WTC11 (cell line): Measurements from ENCODE around the gene NRG3. TPM values are rescaled to one million over a fixed set of nuclear protein-coding genes. Genes with fewer than 3 reads are reported as not detected.

ENCODE experiments used
- ATAC-seq: fragments of 200-7000 bp; cut with Tn5 transposase; 2 replicates; pipeline ENCODE4 v1.10.0; 2021; ENCODE audit warnings: mild to moderate bottlenecking, moderate library complexity
- CTCF ChIA-PET: fragments of 300-600 bp; sonication (Branson Sonifier 250); formaldehyde crosslinking; loops from one replicate; lab custom pipeline; 2021; ENCODE audit warnings: antibody characterized with exemption; lab: Charles Lee
- POLR2A ChIA-PET: fragments of 350-600 bp; sonication (Branson Sonifier 250); formaldehyde crosslinking; loops from one replicate; lab custom pipeline; 2021; ENCODE audit warnings: antibody characterized with exemption; lab: Charles Lee
- DNase-seq: peaks from one replicate; pipeline ENCODE4 v3.0.0; 2021; ENCODE audit warnings: low spot score
- H3K27ac Mint-ChIP-seq: 2 replicates; pipeline ENCODE4 v1.8.0; 2021; ENCODE audit warnings: mixed read lengths
- H3K27me3 Mint-ChIP-seq: 2 replicates; pipeline ENCODE4 v1.8.0; 2021; ENCODE audit warnings: low read depth, mild to moderate bottlenecking, moderate library complexity, mixed read lengths
- H3K36me3 Mint-ChIP-seq: 2 replicates; pipeline ENCODE4 v1.8.0; 2021; ENCODE audit warnings: mixed read lengths
- H3K4me1 Mint-ChIP-seq: 2 replicates; pipeline ENCODE4 v1.8.0; 2022; ENCODE audit warnings: mixed read lengths
- H3K4me3 Mint-ChIP-seq: 2 replicates; pipeline ENCODE4 v1.8.0; 2021; ENCODE audit warnings: mild to moderate bottlenecking, moderate library complexity, mixed read lengths
- H3K9me3 Mint-ChIP-seq: 2 replicates; pipeline ENCODE4 v1.8.0; 2021; ENCODE audit warnings: mixed read lengths
- CBFB ChIP-seq: sonication (generic); formaldehyde crosslinking; IDR thresholded peaks from 2 replicates; pipeline ENCODE4 v1.8.1; 2022; ENCODE audit warnings: mild to moderate bottlenecking, low read depth, missing genetic modification reagents
- CREM ChIP-seq: sonication (generic); formaldehyde crosslinking; IDR thresholded peaks from 2 replicates; pipeline ENCODE4 v1.8.1; 2022; ENCODE audit warnings: mild to moderate bottlenecking, missing genetic modification reagents, moderate library complexity
- FOXK1 ChIP-seq: sonication (generic); formaldehyde crosslinking; IDR thresholded peaks from 2 replicates; pipeline ENCODE4 v1.8.0; 2022; ENCODE audit warnings: mild to moderate bottlenecking, moderate library complexity, missing genetic modification reagents
- MYBL2 ChIP-seq: sonication (generic); formaldehyde crosslinking; IDR thresholded peaks from 2 replicates; pipeline ENCODE4 v1.8.1; 2023; ENCODE audit warnings: mild to moderate bottlenecking, moderate library complexity, missing genetic modification reagents
- SMAD3 ChIP-seq: sonication (generic); formaldehyde crosslinking; IDR thresholded peaks from 2 replicates; pipeline ENCODE4 v1.8.0; 2022; ENCODE audit warnings: missing genetic modification reagents, mild to moderate bottlenecking, borderline replicate concordance
- SMAD4 ChIP-seq: sonication (generic); formaldehyde crosslinking; IDR thresholded peaks from 2 replicates; pipeline ENCODE4 v1.8.0; 2022; ENCODE audit warnings: mild to moderate bottlenecking, missing genetic modification reagents
- TEAD4 ChIP-seq: sonication (generic); formaldehyde crosslinking; IDR thresholded peaks from 2 replicates; pipeline ENCODE4 v1.8.0; 2022; ENCODE audit warnings: mild to moderate bottlenecking, missing genetic modification reagents
- TP53 ChIP-seq: sonication (generic); formaldehyde crosslinking; IDR thresholded peaks from 2 replicates; pipeline ENCODE4 v1.8.1; 2023; ENCODE audit warnings: mild to moderate bottlenecking, missing genetic modification reagents
- ZBTB21 ChIP-seq: sonication (generic); formaldehyde crosslinking; IDR thresholded peaks from 2 replicates; pipeline ENCODE4 v1.8.1; 2023; ENCODE audit warnings: mild to moderate bottlenecking, missing genetic modification reagents, borderline replicate concordance
- ZNF219 ChIP-seq: sonication (generic); formaldehyde crosslinking; IDR thresholded peaks from 2 replicates; pipeline ENCODE4 v1.8.0; 2023; ENCODE audit warnings: missing genetic modification reagents, mild to moderate bottlenecking, borderline replicate concordance
- ZNF232 ChIP-seq: sonication (generic); formaldehyde crosslinking; IDR thresholded peaks from 2 replicates; pipeline ENCODE4 v1.8.0; 2022; ENCODE audit warnings: mild to moderate bottlenecking, missing genetic modification reagents
- ZNF263 ChIP-seq: sonication (generic); formaldehyde crosslinking; IDR thresholded peaks from 2 replicates; pipeline ENCODE4 v1.8.1; 2022; ENCODE audit warnings: low read depth, mild to moderate bottlenecking, moderate library complexity, missing genetic modification reagents
- ZNF416 ChIP-seq: fragments of 250-450 bp; sonication (Bioruptor Pico); IDR thresholded peaks from 2 replicates; pipeline ENCODE4 v1.9.0; 2021; ENCODE audit warnings: mild to moderate bottlenecking, inconsistent platforms
- total RNA-seq: library from RNA; stranded (reverse); gene quantifications from 3 replicates; pipeline ENCODE4 v1.2.3, GENCODE V29; 2021
- TF ChIP-seq, protein P1 (sequence below): fragments of 250-450 bp; sonication (Bioruptor Pico); IDR thresholded peaks from 2 replicates; pipeline ENCODE4 v1.9.0; 2021; ENCODE audit warnings: mild to moderate bottlenecking, borderline replicate concordance
- TF ChIP-seq, protein P2 (sequence below): fragments of 250-450 bp; sonication (Bioruptor Pico); IDR thresholded peaks from 2 replicates; pipeline ENCODE4 v1.9.0; 2021; ENCODE audit warnings: mild to moderate bottlenecking
- TF ChIP-seq, protein P3 (sequence below): sonication (generic); formaldehyde crosslinking; IDR thresholded peaks from 2 replicates; pipeline ENCODE4 v1.8.0; 2022; ENCODE audit warnings: mild to moderate bottlenecking, missing genetic modification reagents
- TF ChIP-seq, protein P4 (sequence below): sonication (generic); formaldehyde crosslinking; IDR thresholded peaks from 2 replicates; pipeline ENCODE4 v1.8.0; 2022; ENCODE audit warnings: mild to moderate bottlenecking, missing genetic modification reagents
- TF ChIP-seq, protein P5 (sequence below): fragments of 250-450 bp; sonication (Bioruptor Pico); IDR thresholded peaks from 2 replicates; pipeline ENCODE4 v1.8.0; 2021; ENCODE audit warnings: mild to moderate bottlenecking
- TF ChIP-seq, protein P6 (sequence below): sonication (generic); formaldehyde crosslinking; IDR thresholded peaks from 2 replicates; pipeline ENCODE4 v1.8.1; 2023; ENCODE audit warnings: mild to moderate bottlenecking, moderate library complexity, missing genetic modification reagents

NRG3 gene
- total RNA-seq, 1 experiment from 2014 or later = 7.0 TPM

DNA sequence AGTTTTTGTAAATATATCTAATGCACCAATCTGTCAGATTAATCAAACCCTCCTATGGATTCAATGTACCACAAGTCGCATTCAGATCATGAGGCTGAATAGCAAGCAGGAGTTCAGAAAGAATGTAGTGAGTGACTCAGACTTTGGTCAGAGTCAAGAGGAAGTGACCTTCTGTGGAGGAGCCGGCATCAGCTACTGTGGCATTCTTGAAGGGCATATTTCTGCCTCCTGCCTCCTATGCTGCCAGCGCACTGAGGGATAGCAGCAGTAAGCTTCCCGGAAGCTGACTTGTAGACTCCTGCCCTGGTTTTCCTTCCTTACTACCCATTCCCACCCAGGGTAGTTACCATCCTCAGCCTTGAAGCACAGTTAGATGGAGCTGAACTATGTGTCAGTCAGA is 867.5 kb downstream of the NRG3 start:
- Mint-ChIP-seq H3K36me3 (no peaks in the 10 kb centered on the region), H3K4me3 (no peak overlapping the region), H3K27ac (no peak overlapping the region), H3K9me3 (no peaks in the 10 kb centered on the region), H3K27me3 (no peaks in the 10 kb centered on the region), H3K4me1 (peaks cover 24% of the 10 kb centered on the region)
- CTCF ChIA-PET = no interaction called here
- POLR2A ChIA-PET = no interaction called here
- DNase-seq (no peak), ATAC-seq (peak; percentile 23)
- TF ChIP-seq MYBL2 (CRISPR knock-in tag) = no peak
- TF ChIP-seq CBFB (CRISPR knock-in tag) = no peak
- no peak for TF ChIP-seq CREM (CRISPR knock-in tag)
- no peak for TF ChIP-seq TP53 (CRISPR knock-in tag)
- TF ChIP-seq, protein P1, sequence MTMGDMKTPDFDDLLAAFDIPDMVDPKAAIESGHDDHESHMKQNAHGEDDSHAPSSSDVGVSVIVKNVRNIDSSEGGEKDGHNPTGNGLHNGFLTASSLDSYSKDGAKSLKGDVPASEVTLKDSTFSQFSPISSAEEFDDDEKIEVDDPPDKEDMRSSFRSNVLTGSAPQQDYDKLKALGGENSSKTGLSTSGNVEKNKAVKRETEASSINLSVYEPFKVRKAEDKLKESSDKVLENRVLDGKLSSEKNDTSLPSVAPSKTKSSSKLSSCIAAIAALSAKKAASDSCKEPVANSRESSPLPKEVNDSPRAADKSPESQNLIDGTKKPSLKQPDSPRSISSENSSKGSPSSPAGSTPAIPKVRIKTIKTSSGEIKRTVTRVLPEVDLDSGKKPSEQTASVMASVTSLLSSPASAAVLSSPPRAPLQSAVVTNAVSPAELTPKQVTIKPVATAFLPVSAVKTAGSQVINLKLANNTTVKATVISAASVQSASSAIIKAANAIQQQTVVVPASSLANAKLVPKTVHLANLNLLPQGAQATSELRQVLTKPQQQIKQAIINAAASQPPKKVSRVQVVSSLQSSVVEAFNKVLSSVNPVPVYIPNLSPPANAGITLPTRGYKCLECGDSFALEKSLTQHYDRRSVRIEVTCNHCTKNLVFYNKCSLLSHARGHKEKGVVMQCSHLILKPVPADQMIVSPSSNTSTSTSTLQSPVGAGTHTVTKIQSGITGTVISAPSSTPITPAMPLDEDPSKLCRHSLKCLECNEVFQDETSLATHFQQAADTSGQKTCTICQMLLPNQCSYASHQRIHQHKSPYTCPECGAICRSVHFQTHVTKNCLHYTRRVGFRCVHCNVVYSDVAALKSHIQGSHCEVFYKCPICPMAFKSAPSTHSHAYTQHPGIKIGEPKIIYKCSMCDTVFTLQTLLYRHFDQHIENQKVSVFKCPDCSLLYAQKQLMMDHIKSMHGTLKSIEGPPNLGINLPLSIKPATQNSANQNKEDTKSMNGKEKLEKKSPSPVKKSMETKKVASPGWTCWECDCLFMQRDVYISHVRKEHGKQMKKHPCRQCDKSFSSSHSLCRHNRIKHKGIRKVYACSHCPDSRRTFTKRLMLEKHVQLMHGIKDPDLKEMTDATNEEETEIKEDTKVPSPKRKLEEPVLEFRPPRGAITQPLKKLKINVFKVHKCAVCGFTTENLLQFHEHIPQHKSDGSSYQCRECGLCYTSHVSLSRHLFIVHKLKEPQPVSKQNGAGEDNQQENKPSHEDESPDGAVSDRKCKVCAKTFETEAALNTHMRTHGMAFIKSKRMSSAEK (CRISPR knock-in tag) = no peak
- TF ChIP-seq FOXK1 = no peak
- TF ChIP-seq, protein P2, sequence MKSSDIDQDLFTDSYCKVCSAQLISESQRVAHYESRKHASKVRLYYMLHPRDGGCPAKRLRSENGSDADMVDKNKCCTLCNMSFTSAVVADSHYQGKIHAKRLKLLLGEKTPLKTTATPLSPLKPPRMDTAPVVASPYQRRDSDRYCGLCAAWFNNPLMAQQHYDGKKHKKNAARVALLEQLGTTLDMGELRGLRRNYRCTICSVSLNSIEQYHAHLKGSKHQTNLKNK (CRISPR knock-in tag) = no peak
- TF ChIP-seq ZBTB21 (CRISPR knock-in tag) = no peak

DNA sequence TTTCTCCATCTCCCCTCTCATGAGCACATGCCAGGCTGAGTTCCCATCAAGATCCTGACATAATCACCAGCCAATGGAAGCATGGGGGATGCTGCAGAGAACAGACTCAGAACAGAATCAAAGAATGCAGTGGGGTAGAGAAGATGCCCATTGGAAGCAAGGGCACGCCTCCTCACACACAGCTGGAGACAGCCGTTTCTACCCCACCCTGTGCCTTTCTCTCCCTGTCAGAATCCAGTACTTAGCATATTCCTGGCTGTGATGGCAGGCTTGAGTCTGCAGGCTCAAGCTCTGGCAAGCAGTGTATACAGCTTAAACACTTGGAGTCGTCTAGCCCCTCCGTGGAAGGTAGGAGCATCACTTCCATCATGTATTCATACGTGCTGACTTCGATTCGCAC is 867.9 kb downstream of the NRG3 start:
- H3K27me3 Mint-ChIP-seq = no peaks in the 10 kb centered on the region
- ChIA-PET POLR2A (no interaction called here), CTCF (no interaction called here)

DNA sequence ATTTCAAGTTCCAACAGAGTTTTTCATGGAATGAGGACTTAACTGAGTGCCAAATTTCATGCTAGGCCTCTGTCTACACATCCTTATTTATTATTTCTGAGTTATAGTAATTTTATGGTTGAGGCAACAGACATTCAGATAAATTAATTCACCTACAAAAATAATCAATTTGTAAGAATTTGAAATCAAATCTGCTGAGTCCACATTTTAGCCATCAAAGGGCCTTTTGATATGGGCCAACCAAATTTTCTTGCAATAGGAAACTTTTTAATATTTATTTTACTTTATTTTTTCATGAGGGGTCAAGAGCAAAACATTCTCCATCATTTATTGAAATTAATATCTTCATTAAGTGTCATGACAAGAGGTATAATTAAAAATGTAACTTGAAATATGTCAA is 875.5 kb downstream of the NRG3 start:
- POLR2A ChIA-PET = no interaction called here
- TF ChIP-seq ZNF219 (CRISPR knock-in tag) (no peak), ZNF263 (CRISPR knock-in tag) (no peak), ZBTB21 (CRISPR knock-in tag) (no peak), ZNF416 (CRISPR knock-in tag) (no peak), SMAD4 (no peak), ZNF232 (no peak), TEAD4 (CRISPR knock-in tag) (no peak)
- TF ChIP-seq, protein P3, sequence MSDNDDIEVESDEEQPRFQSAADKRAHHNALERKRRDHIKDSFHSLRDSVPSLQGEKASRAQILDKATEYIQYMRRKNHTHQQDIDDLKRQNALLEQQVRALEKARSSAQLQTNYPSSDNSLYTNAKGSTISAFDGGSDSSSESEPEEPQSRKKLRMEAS (CRISPR knock-in tag) = no peak
- TF ChIP-seq, protein P4, sequence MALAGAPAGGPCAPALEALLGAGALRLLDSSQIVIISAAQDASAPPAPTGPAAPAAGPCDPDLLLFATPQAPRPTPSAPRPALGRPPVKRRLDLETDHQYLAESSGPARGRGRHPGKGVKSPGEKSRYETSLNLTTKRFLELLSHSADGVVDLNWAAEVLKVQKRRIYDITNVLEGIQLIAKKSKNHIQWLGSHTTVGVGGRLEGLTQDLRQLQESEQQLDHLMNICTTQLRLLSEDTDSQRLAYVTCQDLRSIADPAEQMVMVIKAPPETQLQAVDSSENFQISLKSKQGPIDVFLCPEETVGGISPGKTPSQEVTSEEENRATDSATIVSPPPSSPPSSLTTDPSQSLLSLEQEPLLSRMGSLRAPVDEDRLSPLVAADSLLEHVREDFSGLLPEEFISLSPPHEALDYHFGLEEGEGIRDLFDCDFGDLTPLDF (CRISPR knock-in tag) = no peak

More for the DNA sequence above, 867.9 kb downstream of the NRG3 start:
- no peak overlapping the region for H3K27ac Mint-ChIP-seq
- TF ChIP-seq SMAD3 (no peak), ZNF232 (no peak), TEAD4 (CRISPR knock-in tag) (no peak)
- TF ChIP-seq, protein P5, sequence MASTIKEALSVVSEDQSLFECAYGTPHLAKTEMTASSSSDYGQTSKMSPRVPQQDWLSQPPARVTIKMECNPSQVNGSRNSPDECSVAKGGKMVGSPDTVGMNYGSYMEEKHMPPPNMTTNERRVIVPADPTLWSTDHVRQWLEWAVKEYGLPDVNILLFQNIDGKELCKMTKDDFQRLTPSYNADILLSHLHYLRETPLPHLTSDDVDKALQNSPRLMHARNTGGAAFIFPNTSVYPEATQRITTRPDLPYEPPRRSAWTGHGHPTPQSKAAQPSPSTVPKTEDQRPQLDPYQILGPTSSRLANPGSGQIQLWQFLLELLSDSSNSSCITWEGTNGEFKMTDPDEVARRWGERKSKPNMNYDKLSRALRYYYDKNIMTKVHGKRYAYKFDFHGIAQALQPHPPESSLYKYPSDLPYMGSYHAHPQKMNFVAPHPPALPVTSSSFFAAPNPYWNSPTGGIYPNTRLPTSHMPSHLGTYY = no peak
- TF ChIP-seq, protein P6, sequence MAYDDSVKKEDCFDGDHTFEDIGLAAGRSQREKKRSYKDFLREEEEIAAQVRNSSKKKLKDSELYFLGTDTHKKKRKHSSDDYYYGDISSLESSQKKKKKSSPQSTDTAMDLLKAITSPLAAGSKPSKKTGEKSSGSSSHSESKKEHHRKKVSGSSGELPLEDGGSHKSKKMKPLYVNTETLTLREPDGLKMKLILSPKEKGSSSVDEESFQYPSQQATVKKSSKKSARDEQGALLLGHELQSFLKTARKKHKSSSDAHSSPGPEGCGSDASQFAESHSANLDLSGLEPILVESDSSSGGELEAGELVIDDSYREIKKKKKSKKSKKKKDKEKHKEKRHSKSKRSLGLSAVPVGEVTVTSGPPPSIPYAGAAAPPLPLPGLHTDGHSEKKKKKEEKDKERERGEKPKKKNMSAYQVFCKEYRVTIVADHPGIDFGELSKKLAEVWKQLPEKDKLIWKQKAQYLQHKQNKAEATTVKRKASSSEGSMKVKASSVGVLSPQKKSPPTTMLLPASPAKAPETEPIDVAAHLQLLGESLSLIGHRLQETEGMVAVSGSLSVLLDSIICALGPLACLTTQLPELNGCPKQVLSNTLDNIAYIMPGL (CRISPR knock-in tag) = no peak
- no peaks in the 10 kb centered on the region for H3K9me3 Mint-ChIP-seq
- ATAC-seq = peak; percentile 55
- H3K4me1 Mint-ChIP-seq = peaks cover 21% of the 10 kb centered on the region
- DNase-seq = no peak
- no peaks in the 10 kb centered on the region for H3K36me3 Mint-ChIP-seq
- H3K4me3 Mint-ChIP-seq = no peak overlapping the region

More for the DNA sequence above, 875.5 kb downstream of the NRG3 start:
- Mint-ChIP-seq H3K9me3 (0 out of 2 replicates have a peak, but pooled peaks cover 3% of the 10 kb centered on the region), H3K27me3 (no peaks in the 10 kb centered on the region), H3K36me3 (no peaks in the 10 kb centered on the region), H3K4me3 (no peak overlapping the region), H3K4me1 (no peaks in the 10 kb centered on the region), H3K27ac (no peak overlapping the region)
- CTCF ChIA-PET = no interaction called here
- ATAC-seq (no peak), DNase-seq (no peak)
